Lower leg skin (tissue), 3 donors: ENCODE results near the gene SYTL2.

Experiments used
- POLR2A ChIP-seq, 2 donors: fragments of 450-650 bp; IDR thresholded peaks; one replicate each; pipeline ENCODE4 v1.6.1; 2016 to 2017; ENCODE audit warnings: antibody characterized with exemption in 2 of 2, mild to moderate bottlenecking in 1 of 2, moderate library complexity in 1 of 2
- TF ChIP-seq, protein P1 (sequence below), 3 donors: fragments of 450-650 bp; IDR thresholded peaks; one replicate each; pipeline ENCODE4 v1.5.1; 2016; ENCODE audit warnings: antibody characterized with exemption in 3 of 3, mild to moderate bottlenecking in 3 of 3, moderate library complexity in 2 of 3

DNA sequence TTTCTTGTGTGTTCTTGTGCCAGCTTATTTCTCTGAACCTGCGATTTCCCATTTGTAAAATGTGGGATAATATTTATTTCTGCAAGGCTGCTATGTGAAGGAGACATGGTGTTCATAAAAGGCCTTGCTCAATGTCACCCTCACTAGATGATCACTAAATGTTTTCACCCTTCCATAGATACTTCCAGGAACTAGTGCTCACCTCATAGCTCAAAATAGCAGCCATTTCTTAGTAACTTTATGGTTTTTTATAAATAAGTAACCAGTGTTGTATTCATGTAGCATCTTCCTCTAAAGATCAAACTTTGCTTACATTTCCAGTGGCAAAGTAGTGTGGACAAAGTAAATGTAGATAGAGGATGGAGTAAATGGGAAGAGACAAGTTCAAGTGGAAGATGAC lies 23.8 kb downstream of the SYTL2 start:
- TF ChIP-seq, protein P1, sequence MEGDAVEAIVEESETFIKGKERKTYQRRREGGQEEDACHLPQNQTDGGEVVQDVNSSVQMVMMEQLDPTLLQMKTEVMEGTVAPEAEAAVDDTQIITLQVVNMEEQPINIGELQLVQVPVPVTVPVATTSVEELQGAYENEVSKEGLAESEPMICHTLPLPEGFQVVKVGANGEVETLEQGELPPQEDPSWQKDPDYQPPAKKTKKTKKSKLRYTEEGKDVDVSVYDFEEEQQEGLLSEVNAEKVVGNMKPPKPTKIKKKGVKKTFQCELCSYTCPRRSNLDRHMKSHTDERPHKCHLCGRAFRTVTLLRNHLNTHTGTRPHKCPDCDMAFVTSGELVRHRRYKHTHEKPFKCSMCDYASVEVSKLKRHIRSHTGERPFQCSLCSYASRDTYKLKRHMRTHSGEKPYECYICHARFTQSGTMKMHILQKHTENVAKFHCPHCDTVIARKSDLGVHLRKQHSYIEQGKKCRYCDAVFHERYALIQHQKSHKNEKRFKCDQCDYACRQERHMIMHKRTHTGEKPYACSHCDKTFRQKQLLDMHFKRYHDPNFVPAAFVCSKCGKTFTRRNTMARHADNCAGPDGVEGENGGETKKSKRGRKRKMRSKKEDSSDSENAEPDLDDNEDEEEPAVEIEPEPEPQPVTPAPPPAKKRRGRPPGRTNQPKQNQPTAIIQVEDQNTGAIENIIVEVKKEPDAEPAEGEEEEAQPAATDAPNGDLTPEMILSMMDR (IDR thresholded peaks at IDR 0.05) = no peak
- TF ChIP-seq POLR2A (IDR thresholded peaks at IDR 0.05) = no peak
